Measurements from ENCODE around the gene MLLT1.

MLLT1 gene

DNA sequence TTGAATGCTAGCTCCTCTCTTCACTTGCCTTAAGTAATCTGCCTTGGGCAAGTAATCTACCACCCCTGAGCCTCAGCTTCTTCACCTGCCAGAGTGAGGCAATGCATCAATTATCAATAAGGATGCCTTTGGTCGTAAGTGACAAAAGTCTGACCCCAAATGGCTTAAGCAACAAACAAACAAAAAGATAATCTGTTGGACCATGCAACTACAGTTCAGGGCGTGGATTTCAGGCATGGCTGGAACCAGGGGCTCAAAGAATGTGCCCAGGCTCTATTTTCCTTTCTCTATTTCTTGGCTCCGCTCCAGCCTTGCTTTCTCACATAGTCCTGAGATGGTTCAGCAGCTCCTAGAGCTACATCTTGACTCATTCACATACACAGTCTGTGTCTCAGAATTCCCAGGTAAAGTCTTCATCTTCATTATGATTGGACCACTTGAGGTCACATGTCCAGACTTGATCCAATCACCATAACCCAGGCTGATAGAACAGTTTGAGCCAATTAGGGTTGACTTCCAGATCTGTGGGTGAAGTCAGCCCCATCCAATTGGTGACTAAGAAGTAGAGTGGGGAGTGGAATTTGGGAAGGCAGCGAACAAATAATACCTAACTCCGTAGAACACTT is 114.8 kb downstream of the MLLT1 start:
- no peak for FAIRE-seq
- no peak for DNase-seq (ENCODE audit: insufficient read length, low spot score)
- TF ChIP-seq, protein P1, sequence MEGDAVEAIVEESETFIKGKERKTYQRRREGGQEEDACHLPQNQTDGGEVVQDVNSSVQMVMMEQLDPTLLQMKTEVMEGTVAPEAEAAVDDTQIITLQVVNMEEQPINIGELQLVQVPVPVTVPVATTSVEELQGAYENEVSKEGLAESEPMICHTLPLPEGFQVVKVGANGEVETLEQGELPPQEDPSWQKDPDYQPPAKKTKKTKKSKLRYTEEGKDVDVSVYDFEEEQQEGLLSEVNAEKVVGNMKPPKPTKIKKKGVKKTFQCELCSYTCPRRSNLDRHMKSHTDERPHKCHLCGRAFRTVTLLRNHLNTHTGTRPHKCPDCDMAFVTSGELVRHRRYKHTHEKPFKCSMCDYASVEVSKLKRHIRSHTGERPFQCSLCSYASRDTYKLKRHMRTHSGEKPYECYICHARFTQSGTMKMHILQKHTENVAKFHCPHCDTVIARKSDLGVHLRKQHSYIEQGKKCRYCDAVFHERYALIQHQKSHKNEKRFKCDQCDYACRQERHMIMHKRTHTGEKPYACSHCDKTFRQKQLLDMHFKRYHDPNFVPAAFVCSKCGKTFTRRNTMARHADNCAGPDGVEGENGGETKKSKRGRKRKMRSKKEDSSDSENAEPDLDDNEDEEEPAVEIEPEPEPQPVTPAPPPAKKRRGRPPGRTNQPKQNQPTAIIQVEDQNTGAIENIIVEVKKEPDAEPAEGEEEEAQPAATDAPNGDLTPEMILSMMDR (IDR thresholded peaks at IDR 0.05; ENCODE audit: insufficient read depth, missing control alignments), result no peak

DNA sequence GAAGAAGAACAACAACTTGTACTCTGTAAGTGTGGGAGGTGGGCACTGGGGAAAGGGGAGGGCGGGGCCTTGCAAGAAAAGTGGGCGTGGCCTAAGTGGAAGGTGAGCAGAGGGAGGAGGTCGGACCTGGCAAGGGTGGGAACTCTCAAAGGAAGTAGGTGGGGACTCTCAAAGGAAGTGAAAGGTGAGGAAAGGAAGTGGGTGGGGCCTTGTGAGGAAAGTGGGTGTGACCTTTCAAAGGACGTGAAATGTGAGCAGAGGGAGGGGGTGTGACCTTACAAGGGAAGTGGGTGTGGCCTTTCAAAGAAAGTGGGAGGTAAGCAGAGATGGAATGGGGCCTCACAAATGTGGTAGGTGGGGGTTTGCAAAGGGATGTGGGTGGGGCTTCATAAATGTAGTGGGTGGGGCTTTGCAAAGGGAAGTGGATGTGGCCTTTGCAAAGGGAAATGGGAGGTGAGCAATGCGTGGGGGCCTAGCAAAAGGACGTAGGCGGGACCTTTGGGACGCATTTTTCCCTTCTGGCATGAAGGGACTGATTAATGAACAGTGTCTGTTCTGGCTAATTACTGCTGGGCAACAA is 118.4 kb downstream of the MLLT1 start:
- DNase-seq (ENCODE audit: insufficient read length, low spot score) (no peak), FAIRE-seq (no peak)
- TF ChIP-seq, protein P1 (IDR thresholded peaks at IDR 0.05; ENCODE audit: insufficient read depth, missing control alignments), result no peak
